ENCODE measurements around the gene ZNF185.

The ZNF185 gene

DNA sequence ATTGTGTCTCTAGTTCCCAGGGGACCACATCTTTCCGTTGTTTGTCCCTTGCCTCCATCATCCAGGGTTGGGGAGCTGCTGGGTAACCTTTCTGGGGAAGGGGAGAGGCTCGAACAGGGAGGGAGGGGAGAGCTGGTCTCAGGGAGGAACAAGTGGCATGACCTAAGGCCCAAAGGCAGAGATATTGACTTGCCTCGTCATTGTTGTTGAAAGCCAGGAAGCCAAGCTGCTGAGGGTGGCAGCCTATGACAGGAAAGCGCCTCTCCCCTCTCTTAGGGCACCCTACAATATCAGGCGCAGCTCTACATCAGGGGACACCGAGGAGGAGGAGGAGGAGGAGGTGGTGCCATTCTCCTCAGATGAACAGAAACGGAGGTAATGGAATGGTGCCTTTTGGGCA lies 20.8 kb downstream of the ZNF185 start:
- DNase-seq: no peak

DNA sequence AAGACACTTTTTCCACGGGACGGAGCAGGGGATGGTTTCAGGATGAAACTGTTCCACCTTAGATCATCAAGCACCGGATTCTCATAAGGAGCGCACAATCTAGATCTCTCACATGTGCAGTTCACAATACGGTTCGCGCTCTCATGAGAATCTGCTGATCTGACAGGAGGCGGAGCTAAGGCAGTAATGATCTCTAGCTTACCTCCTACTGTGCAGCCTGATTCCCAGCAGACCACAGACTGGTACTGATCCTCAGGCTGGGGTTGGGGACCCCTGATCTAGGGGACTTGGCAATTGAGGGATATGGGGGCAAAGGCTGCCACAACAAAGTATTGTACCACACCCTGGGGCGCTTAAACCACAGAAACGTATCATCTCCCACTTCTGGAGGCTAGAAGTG lies 25.7 kb downstream of the ZNF185 start:
- no peak for DNase-seq

DNA sequence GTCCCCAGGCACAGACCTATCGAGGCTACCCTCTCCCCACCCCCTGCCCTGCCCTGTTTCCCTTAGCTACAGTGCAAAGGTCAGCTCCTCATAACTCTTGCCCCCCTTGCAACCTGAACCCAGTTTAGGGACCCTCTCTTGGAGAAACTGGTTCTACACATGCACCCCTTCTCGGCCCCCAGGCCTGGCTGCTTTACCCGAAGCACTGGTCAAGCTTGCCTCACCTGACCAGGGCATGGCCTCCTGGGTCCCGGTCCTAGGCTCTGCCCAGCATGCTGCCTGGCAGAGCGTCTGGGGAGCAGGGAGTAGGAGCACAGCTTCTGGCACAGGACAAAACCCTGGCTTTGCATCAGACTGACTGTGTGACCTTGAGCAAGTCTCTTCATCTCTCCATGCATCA lies 28.0 kb downstream of the ZNF185 start:
- no peak for DNase-seq

DNA sequence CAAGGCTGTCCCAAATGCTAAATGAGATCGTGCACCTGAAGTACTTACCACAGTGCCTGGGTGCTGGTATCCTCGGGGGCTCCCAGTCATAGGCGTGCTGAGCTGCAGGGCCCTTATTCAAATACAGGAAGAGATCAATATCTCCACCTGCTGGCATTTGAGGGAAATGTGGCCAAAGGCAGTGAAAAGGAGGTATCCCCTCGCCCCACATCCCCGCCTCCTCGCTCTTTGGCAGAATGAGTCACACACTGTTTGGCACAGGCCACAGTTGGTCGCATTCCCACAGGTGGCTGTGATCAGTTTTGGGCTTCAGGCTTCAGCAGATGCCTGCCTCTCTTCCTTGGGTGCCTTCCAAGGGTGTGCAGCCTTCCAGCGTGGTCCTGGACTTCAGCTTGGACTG lies 28.4 kb downstream of the ZNF185 start:
- peak; percentile 14 for DNase-seq

DNA sequence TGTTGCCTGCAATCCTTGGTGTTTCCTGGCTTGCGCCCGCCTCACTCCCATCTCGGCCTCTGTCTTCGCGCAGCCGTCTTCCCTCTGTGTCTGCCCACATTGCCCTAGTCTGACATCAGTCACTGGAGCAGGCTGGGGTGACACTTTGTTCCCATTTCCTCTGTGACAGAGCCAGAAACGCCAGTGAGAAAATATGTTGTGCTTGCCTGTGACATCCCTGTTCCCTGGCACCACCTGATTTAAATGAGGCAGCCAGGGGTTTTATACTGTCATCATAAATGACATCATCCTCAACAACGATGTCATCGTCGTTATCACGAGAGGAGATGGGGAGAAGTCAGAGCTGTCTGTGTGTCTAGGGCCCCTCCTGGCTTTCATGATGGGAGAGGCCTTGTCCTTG lies 29.1 kb downstream of the ZNF185 start:
- DNase-seq: no peak

DNA sequence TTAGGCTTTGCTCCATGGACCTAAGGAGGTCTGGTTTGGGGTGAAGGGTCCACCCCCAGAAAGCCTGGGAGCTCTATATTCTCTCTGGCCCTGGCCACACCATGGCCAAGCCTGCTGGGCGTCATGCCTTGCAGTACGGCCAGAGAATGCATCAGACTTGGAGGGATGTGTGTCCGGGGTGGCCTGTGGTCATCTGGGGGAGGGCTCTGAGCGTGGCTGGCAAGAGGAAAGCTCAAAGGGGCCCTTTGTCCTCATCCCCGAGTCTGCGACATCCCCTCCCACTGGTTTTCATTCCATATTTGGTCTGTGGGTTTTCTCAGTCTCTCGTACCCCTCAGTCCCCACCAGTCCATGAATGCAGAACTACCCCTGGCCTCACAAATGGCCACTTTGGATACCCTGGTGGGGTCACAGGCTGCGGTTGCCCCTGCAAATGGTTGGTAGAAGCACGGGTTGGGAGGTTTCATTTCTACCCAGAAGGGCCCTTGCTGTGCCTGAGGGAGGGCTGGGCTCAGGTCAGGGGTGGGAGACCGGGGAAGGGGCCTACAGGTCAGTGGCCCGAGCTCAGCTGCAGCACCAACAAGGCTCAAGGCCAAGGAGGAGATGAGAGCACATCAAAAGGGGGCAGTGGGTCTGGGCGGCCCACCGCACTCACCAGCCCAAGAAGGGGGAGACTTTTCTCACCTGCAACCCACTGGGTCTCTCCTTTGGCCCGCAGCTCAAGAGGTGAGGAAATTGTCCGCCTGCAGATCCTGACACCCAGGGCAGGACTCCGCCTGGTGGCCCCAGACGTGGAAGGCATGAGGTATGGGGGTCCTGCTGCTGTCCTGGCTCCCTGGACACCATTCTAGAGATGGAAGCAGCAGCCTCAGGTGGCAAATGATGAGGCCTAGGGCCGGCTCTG lies 30.2 kb downstream of the ZNF185 start:
- DNase-seq: no peak

DNA sequence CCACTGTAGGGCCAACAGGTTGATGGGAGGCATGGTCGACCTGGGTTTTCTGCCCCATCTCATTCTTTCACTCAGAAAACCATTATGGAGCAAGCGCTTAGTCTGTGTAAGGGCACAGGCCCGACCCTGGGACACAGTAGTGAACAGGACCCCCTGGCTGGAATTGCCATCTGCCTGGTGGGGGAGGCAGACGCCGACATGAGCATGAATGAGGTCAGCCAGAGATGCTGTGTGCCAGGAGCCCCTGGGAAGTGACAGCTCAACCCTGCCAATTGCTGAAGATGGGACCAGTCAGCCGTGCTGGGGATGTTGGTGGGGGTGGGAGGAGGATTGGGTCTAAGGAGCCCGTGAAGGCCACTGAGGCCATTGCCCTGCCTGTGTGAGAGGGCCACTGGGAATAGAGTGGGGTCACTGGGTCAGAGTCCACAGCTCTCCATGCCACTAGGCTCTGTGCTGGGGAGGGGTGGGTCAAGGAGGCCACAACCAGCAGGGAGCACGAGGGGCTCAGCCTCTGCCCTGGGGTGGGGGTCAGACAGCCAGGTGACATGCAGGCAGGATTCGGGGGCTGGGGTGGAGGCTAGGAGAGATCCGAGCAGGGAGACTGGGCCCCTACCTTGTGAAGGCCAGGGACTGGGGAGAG lies 31.0 kb downstream of the ZNF185 start:
- DNase-seq: no peak

DNA sequence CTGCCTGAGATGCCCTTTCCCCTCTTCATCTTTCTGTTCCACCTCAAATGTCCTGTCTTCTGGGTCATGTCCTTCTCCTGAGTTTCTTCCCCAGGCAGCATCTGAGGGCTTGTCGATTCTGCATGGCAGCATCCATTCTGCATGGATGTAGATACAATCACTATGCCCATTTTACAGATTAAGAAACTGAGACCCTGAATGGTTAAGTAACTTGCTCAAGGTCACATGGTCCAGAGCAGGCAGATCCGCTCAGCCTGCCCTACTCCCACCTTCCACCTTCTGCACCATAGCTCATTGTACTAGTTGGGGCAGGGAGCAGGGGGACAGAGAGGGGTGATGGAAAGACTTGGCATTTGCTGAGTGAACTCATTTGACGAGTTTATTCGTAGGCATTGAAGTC lies 32.0 kb downstream of the ZNF185 start:
- no peak for DNase-seq

DNA sequence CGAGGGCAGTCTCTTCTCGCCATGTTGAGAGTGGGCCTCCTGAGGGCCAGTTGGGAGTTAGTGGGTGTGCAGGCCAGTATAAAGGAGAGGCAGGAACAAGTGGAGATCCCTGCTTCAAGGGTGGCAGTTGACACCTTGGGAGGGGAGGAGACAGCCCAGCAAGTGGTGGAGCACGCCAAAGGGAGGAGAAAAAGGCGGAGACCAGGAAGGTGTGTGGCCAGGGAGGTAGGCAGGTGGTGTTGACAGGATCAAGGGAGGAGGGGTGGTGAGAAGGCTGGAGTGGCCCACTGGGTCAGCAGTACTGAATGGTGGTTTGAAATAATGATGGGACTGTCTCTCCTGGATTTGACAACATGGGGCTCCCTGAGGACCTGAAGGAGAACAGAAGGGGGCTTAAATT lies 32.6 kb downstream of the ZNF185 start:
- DNase-seq: no peak

DNA sequence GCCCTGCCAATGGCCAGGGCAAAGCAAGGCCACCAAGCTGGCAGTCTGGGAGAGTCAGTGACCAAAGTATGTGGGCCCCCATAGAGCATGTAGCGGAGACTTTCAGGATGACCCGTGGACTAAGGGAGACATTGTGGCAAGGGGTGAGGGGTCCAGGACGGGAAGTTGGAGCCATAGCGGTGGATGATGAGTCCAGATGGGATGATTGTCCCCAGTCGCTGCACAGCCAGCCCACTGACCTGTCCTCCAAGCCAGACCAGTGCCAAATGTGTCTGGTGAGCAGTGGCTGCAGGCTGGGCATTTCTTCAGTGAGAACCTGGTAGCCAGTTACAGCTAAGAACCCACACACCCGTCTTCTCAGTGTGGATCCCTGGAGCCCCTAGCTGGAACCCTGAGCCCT lies 34.3 kb downstream of the ZNF185 start:
- DNase-seq: no peak

DNA sequence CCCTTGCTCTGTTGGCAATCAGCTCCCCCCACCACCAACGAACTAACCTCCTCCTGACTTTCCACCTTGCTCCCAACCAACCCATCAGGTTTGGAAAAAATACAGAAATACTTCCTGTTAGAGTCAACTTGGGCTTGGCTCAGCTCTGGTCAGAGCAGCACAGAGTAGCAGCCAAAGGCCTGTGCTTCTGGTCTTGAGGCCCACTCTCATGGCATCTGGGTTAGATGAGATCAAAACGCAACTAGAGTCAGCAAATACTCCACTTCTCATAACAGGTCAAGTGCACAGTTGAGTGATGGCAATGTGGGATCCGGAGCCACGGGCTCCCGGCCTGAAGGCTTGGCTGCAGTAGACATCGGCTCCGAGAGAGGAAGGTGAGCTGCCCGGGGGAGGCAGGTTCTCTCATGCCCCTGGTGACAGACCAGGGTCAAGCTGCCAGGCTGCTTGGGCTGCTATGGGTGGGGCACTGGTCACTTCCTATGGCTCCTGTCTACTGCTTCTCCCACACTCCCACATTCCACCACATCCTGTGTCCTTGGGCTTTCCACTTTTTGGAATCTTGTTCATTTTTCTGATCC lies 34.8 kb downstream of the ZNF185 start:
- DNase-seq: no peak

DNA sequence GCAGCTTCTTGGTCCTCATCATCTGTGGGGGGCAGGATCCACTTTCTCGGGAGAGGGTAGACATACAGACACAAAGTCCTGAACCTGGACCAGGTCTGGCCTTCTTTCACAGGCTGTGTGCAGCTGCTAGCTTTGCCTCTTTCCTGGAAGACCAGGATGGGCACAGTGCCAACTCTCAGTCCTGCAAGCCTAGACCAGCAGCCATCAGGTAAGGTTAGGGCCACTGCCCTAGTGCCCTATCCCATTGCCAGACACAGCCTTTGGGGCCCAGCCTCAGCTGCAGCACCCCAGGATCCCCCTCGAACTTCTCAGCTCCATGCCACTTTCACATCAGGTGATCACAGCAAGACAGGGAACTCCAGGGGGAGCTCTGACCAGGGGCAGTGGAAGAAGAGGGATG lies 38.4 kb downstream of the ZNF185 start:
- DNase-seq: no peak

DNA sequence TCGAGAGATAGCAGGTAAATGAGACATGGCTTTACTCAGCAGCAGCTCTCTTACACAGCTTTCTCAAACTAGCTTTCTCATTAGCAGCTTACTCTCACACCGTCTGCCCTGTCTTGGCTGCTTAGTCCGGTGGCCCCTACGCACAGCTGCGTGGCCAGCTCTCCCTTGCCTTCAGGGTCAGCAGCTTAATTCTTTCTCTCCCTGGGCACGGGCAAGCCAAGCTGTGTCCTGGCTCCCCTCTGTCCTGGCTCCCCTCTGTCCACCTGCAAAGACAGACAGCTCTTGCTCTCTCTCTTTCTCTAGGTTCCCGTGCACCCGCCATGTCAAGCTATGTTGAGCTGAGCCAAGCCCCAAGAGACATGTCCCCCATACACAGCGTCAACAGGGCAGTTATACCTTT lies 39.4 kb downstream of the ZNF185 start:
- no peak for DNase-seq

DNA sequence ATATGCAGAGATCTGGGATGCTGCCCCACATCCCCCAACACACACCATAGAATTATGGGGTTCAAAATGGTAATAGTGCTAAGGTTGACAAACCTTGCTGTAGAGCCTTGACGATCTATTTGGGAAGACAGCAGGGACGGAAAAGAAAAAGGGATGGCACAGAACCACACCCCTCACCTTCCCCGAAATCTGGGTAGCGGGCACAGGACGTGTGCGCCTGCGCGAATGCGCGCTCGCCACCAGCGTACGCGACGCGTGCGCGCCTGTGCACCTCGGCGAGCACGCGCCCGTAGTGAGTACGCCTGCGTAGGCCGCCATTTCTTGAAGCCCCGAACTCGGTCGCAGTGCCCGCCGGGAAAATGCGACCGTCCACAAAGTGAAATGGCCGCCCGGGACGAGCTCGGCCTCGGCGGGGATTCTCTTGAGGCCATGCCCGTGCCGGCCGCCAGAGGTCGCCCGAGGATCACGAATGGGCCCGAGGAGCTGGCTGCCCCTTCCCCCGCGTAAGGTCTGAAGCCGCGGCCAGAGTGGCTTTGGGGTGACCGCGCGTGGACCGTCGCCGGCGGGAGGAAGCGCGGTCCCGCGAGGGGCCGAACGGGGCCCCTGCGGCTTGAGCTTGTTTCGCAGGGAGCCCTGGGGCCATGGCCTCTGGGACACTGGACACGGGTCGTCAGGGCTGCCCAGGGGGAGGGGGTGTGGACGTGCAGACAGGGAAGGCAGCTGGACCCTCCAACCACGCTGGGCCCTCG lies 43.6 kb downstream of the ZNF185 start:
- peak; percentile 80 for DNase-seq

DNA sequence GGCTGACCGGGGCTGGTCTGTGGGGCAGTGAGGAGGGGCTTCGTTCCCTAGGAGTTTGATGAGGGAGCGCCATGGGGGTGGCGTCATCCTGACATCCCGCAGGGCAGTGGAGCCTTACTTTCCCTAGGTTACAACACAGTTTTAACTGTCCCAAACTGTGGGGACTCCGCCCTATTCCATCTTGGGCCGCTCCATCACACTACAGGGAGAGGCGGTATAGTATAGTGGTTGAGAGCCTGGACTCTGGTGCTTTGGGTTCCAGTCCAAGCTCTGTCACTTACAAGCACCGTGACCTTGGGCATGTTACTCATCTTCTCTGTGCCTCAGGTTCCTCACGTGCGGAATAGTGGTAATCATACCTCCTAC lies 44.2 kb downstream of the ZNF185 start:
- no peak for DNase-seq

DNA sequence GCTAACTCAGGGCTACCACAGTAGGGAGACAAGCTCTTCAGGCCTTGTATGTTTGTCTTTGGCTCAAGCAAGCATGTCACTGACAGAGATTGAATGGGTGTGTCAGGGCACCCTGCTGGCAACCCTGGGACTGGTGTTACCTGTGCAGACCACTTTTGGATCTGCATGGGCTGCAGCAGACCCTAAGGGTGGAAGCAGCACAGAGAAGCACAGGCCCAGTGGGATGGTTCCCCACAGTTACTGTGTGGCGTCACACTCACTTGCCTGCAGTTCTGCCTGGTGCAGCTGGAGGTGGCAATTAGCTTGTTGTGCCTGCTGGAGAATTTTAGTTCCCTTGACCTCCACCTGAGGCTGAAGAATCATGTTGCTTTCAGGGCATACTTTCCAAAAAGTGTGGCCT lies 46.0 kb downstream of the ZNF185 start:
- no peak for DNase-seq

DNA sequence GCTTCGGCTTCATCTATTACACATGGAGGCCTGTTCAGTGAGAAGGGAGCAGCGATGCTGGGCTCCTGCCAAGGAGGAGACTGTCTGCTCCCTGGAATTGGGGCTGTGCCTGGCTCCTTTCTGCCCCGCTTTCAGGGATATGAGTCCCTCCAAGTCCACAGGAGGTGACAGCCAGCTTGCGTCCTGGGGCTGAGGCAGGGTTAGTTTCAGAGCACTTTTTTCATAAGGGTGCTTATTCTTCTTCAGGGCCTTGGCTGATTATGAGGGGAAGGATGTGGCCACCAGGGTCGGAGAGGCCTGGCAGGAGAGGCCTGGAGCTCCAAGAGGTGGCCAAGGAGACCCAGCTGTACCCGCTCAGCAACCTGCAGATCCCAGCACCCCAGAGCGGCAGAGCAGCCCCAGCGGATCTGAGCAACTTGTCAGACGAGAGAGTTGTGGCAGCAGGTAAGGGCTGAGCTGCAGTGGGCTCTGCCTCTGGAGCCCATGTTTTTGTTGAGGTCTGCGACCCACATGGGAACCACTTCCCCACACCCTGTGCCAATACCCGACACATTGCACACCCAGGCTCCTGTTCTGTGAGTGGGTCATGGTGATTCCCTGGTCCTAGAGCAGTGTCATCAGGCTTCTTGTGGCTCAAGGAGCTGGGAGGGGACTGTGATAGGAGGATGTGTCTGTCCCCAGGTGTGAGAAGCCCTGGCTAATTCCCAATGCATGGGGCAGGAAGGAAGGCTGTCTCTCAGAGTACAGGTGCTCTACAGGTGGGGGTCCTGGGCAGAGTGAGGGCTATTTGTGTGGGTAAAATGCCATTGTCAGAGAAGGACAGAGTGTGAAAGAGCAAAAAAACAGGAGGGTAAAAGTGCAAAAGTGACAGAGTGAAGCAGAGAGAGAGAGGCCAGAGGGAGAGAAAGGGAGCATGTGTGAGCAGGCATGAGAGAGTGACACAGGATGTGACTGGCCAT lies 47.4 kb downstream of the ZNF185 start:
- DNase-seq: no peak

DNA sequence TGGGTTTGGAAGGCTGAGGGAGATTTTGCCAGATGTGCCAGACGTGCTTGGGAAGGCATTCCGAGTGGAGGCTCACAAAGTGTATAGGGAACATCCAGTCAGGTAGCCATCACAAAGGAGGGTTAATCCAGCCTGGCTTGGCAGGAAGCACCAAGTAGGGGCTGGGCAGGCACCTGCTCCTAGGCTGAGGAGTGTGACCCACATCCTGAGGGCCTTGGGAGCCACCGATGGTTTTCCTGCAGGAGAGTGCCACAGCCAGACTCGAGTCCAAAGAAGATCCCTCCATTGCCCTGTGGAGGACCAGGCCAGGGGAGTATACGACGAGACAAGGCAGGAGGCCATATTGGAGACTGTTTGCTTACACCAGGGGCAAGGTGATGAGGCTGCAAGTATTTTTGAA lies 48.8 kb downstream of the ZNF185 start:
- DNase-seq: no peak

All from NCI-H226 (cell line).